AG04450 (cell line): ENCODE measurements around the gene ERVH48-1. TPM values are rescaled to one million over a fixed set of nuclear protein-coding genes. Genes with fewer than 3 reads are reported as not detected.

Experiments used
- CTCF ChIA-PET: fragments of 300-600, 350-600 bp; formaldehyde crosslinking; extraction: SDS; loops from one replicate; lab custom pipeline; 2022; ENCODE audit warnings: antibody characterized with exemption, inconsistent platforms; lab: Charles Lee
- POLR2A ChIA-PET: fragments of 350-600 bp; formaldehyde crosslinking; extraction: SDS; loops from one replicate; lab custom pipeline; 2021; ENCODE audit warnings: antibody characterized with exemption, inconsistent platforms; lab: Yijun Ruan, JAX
- DNase-seq: peaks from one replicate; pipeline ENCODE4 v3.0.0-alpha.2; 2011; ENCODE audit warnings: low read depth, low spot score
- H3K27ac ChIP-seq: one replicate; pipeline ENCODE4 v1.5.1; 2012; ENCODE audit warnings: low read depth, low read length, control low read depth
- H3K27me3 ChIP-seq: one replicate; pipeline ENCODE4 v1.6.0; 2012; ENCODE audit warnings: low read length; ENCODE audit not compliant: control insufficient read depth, insufficient read depth
- H3K4me3 ChIP-seq: 2 replicates; pipeline ENCODE4 v1.5.1; 2011; ENCODE audit warnings: mild to moderate bottlenecking, low read depth, low read length, control low read depth
- H3K9me3 ChIP-seq: 2 replicates; pipeline ENCODE4 v1.5.1; 2012; ENCODE audit warnings: low read length; ENCODE audit not compliant: control insufficient read depth, insufficient read depth
- CTCF ChIP-seq: IDR thresholded peaks from 2 replicates; pipeline ENCODE4 v1.5.1; 2011; ENCODE audit warnings: low read depth, low read length, control low read depth, inconsistent platforms
- polyA plus RNA-seq: library from polyadenylated mRNA; depleted of rRNA; stranded (reverse); fragments of >200 nt; gene quantifications from 2 replicates; pipeline ENCODE4 v1.2.3, GENCODE V29; 2011

The ERVH48-1 gene
- polyA plus RNA-seq, 1 experiment, result not detected

DNA sequence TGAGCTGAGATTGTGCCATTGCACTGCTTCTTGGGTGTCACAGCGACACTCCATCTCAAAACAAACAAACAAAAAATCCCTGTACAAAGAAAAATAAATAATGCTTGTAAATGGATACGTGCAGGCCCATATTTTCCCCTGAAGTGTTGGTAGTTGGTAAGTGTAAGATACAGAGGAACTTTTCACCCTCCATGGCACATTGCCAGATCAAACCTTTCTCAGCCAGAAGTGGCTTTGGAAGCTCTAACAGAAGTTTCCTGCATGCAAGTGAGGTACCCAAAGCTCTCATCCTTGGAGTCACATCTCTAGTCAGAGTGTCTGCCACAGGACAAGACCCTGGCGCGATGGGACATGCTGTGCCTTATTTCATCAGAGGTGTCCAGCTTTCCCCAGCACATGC, 25.0 kb downstream of the ERVH48-1 start:
- Histone ChIP-seq H3K9me3 (no peaks in the 10 kb centered on the region), H3K27me3 (no peaks in the 10 kb centered on the region), H3K27ac (no peak overlapping the region), H3K4me3 (no peak overlapping the region)
- no peak for DNase-seq
- ChIA-PET POLR2A (no interaction called here), CTCF (no interaction called here)
- no peak for TF ChIP-seq CTCF

DNA sequence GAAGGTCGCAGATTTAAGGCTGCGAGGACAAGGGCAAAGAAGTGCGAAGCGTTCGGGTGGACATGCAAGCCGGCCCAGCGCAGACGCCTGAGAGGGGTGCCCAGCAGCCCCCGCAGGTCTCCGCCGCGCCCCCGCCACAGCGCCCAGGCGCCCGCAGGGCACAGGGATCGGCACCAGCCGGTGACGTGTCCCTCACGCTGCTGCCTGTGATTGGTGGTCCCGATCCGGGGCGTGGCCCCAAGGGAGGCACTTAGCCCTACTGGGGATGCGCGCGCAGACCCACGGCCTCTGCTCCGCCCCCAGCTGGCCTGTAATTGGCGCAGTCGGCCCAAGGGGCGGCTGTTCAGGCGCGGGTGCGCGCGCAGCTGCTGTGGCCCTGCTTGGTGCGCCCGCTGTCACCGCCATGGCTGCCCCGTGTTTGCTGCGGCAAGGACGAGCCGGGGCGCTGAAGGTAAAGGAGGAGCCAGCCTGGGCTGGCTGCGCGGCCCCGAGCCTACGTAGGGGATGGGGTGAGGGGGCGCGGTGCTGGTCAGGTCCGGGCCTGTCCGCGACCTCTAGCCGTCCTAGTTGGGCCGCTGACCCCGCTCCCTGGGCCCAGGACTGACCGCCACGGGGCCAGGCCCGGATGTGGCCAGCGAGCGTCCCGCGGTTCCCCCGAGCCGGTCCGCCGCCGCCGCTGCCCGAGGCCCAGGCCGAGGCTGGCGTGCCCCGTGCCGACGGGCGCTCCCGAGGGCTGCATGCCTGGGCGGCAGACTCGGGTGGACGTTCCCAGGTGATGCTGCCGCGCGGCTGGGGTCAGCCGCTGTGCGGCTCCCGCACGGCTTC, 32.3 kb downstream of the ERVH48-1 start, which contains the start of gene NDUFV3:
Gene NDUFV3 (plus strand): TSS at position 379 of the 825 bp plus-strand sequence. CDS start 25 bp downstream, at position 404.
- Histone ChIP-seq H3K4me3 (peak within 1 kb of the TSS; percentile 69), H3K27me3 (no peaks in the 10 kb centered on the region), H3K27ac (peak within 1 kb of the TSS; percentile 87), H3K9me3 (no peaks in the 10 kb centered on the region)
- no peak for TF ChIP-seq CTCF
- ChIA-PET POLR2A (interaction anchor here (0.9 kb wide), 1 partner anchor 81 kb away, joined by 4 read pairs; the partner anchor contains the start of gene PKNOX1), CTCF (interaction anchor here (1.1 kb wide), 1 partner anchor 12 kb away, joined by 3 read pairs; no protein-coding TSS in a partner anchor)
- peak; percentile 92 for DNase-seq

GRCh38 chr21:42892582-42892930, 32.9 kb downstream of the ERVH48-1 start:
- H3K4me3 ChIP-seq, result peak overlapping the region; percentile 67
- TF ChIP-seq CTCF, result no peak
- no peak for DNase-seq
- ChIA-PET POLR2A (interaction anchor here (0.9 kb wide), 1 partner anchor 82 kb away, joined by 4 read pairs; the partner anchor contains the start of gene PKNOX1), CTCF (interaction anchor here (1.1 kb wide), 1 partner anchor 12 kb away, joined by 3 read pairs; no protein-coding TSS in a partner anchor)
- H3K27me3 ChIP-seq, result no peaks in the 10 kb centered on the region
- no peaks in the 10 kb centered on the region for H3K9me3 ChIP-seq
- peak overlapping the region; percentile 87 for H3K27ac ChIP-seq

DNA sequence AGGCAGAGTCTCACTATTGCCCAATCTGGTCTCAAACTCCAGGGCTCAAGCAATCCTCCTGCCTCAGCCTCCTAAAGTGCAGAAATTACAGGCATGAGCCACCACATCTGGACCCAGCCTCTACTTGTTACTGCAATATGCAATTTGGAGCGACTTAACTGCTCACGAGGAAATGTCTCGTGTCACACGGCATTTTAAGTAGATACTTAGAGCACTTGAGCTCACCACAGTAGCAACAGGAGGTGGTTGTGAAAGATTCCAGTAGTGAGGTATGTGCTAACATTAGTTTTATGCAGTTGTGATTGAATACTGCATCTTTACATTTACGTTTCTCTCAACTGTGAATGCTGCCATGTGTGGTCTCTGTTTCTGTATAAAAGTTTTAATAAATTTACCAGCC, 38.1 kb downstream of the ERVH48-1 start:
- no peak for TF ChIP-seq CTCF
- H3K27me3 ChIP-seq, result no peaks in the 10 kb centered on the region
- ChIA-PET CTCF (no interaction called here), POLR2A (no interaction called here)
- DNase-seq, result no peak
- no peaks in the 10 kb centered on the region for H3K9me3 ChIP-seq
- H3K27ac ChIP-seq, result no peak overlapping the region
- no peak overlapping the region for H3K4me3 ChIP-seq

DNA sequence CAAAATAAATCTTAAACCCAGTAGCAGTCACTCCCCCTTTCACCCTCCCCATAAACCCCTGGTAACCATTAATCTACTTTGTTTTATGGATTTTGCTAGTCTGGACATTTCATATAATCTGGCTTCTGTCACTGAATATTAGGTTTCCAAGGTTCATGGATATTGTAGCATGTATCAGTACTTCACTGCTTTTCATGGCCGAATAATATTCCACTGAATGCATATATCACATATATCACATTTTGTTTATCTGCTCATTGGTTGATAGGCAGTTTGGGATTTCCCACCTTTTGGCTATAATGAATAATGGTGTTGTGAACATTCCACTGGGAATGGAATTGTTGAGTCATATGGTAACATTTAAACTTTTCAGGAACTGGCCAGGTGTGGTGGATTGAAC, 41.5 kb downstream of the ERVH48-1 start:
- TF ChIP-seq CTCF, result no peak
- no peak for DNase-seq
- H3K4me3 ChIP-seq, result no peak overlapping the region
- no peaks in the 10 kb centered on the region; the same call in 1 of the 2 replicates for H3K9me3 ChIP-seq
- H3K27me3 ChIP-seq, result no peaks in the 10 kb centered on the region
- no peak overlapping the region for H3K27ac ChIP-seq
- POLR2A ChIA-PET, result no interaction called here
- CTCF ChIA-PET, result no interaction called here
